Measurements from ENCODE around the gene DPY19L1.

Gene DPY19L1

DNA sequence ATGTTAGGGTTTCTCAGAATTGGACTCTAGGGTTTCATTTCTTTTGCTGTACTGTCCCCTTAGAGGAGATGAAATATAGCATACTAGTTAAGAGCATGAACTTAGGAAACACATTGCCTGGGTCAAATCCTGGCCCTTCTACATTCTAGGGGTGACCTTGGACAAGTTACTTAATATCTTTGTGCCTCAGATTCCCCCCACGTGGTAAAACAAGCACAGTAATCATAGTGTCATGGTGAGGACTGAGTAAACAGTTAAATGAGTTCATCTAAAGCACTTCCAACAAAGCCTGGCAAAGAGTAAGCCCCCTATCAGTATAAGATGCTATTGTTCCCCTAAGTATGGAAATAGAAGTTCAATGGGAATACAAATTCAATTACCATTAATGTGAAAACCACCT, 5.1 kb downstream of the DPY19L1 start:
- TF ChIP-seq, protein P1, sequence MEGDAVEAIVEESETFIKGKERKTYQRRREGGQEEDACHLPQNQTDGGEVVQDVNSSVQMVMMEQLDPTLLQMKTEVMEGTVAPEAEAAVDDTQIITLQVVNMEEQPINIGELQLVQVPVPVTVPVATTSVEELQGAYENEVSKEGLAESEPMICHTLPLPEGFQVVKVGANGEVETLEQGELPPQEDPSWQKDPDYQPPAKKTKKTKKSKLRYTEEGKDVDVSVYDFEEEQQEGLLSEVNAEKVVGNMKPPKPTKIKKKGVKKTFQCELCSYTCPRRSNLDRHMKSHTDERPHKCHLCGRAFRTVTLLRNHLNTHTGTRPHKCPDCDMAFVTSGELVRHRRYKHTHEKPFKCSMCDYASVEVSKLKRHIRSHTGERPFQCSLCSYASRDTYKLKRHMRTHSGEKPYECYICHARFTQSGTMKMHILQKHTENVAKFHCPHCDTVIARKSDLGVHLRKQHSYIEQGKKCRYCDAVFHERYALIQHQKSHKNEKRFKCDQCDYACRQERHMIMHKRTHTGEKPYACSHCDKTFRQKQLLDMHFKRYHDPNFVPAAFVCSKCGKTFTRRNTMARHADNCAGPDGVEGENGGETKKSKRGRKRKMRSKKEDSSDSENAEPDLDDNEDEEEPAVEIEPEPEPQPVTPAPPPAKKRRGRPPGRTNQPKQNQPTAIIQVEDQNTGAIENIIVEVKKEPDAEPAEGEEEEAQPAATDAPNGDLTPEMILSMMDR (IDR thresholded peaks at IDR 0.05; ENCODE audit: low read depth, low read length, missing control alignments): no peak
- in situ Hi-C loops (cut with HindIII; ENCODE audit: low sequenced_read_pairs): no loop called here
- H3K4me3 ChIP-seq (ENCODE audit: low read depth, low read length): no peak overlapping the region
- DNase-seq (ENCODE audit: low read depth): no peak

DNA sequence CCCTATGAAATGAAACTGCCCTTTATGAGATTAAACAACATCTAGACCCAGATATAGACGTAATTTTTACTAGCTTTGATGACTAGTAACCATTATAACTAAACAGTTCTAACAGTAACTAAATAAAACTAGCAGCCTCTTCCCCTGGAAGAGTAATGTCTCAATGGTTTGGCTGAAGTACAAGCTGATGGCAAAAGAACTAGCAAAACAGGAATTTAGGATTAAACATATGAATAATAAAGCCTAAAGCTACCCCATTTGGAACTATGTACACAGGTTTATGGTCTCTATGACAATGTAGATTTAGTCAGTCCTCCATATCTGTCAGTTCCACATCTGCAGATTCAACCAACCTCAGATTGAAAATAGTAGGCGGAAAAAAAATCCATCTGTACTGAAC, 6.4 kb downstream of the DPY19L1 start:
- no peak for DNase-seq (ENCODE audit: low read depth)
- TF ChIP-seq, protein P1 (IDR thresholded peaks at IDR 0.05; ENCODE audit: low read depth, low read length, missing control alignments): no peak
- no peak overlapping the region for H3K4me3 ChIP-seq (ENCODE audit: low read depth, low read length)
- in situ Hi-C loops (cut with HindIII; ENCODE audit: low sequenced_read_pairs): no loop called here

DNA sequence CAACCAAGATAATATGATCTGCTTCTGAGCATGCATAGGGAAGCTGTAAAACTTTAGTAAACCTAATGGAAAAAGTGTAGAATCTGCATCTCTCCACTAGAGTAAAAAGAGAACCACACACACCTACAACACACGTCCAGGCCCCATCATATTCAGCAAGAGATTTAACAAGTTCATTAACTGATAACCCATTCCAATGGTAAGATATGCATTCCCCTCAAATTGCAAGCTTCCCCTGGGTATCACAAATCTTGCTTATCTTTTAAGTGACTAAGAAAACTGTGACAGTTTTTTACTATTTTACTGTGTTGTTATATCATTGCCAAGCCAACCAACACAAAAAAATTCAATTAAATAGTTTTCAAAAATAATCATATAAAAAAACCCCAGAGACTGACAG, 8.0 kb downstream of the DPY19L1 start:
- TF ChIP-seq, protein P1 (IDR thresholded peaks at IDR 0.05; ENCODE audit: low read depth, low read length, missing control alignments): no peak
- H3K4me3 ChIP-seq (ENCODE audit: low read depth, low read length): no peak overlapping the region
- no peak for DNase-seq (ENCODE audit: low read depth)
- in situ Hi-C loops (cut with HindIII; ENCODE audit: low sequenced_read_pairs): no loop called here

DNA sequence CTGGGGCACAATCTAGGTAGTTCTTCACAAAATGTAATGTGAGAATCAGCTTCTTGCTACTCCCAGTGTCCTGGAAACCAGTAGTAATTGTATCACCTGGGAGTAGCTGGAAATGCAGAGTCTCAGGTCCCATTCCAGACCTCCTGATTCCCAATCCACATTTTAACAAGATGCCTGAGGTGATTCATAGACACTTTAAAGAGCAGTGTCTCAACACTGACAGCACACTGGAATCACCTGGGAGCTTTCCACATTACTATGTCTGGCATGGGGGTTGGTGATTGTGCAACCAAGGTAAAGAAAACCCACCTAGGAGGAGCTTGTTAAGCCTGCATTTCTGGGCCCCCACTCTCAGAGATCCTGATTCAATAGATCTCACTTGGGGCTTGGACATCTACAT, 11.1 kb downstream of the DPY19L1 start:
- TF ChIP-seq, protein P1 (IDR thresholded peaks at IDR 0.05; ENCODE audit: low read depth, low read length, missing control alignments): no peak
- in situ Hi-C loops (cut with HindIII; ENCODE audit: low sequenced_read_pairs): no loop called here
- DNase-seq (ENCODE audit: low read depth): no peak
- H3K4me3 ChIP-seq (ENCODE audit: low read depth, low read length): no peak overlapping the region

DNA sequence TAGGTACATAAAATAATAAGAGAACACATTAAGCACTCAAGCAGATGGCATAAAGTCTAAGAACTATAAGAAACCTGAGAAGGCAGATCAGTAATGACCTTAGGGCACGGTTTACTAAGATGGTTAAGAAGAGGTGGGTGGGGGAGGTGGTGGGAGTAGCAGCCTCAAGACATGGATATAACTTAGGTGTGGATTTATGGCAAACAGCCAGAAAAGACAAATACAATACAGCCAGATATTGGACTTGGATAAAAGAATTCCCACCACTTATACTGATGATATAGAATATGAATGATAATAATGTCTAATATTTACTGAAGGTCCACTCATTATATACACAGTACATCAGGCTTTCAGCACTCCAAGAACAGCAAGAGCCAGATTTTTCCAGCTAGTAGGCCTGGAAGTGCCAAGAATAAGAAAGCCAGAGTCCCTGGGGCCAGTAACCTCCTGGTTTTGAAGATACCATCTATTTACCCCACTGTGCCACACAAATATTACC, 11.9 kb downstream of the DPY19L1 start:
- DNase-seq (ENCODE audit: low read depth): no peak
- in situ Hi-C loops (cut with HindIII; ENCODE audit: low sequenced_read_pairs): no loop called here
- TF ChIP-seq, protein P1 (IDR thresholded peaks at IDR 0.05; ENCODE audit: low read depth, low read length, missing control alignments): no peak
- H3K4me3 ChIP-seq (ENCODE audit: low read depth, low read length): no peak overlapping the region

DNA sequence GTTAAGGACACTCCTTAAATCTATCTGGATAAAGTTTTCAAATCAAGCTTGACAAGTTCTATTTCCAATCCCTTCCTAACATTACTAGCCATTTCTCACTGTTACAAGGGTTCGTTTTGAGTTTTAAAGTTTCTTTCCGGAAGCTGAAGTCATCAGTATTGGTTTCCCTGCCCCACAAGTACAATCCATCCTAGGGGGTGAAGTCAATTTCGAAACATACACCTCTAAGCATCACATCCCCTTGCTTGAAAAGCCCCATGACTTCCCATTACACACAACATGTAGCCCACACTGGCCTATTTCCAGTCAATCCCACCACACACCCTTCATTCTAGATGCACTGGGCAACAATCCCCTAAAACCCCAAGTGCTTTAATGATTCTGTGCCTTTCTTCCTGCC, 13.0 kb downstream of the DPY19L1 start:
- no peak for DNase-seq (ENCODE audit: low read depth)
- H3K4me3 ChIP-seq (ENCODE audit: low read depth, low read length): no peak overlapping the region
- TF ChIP-seq, protein P1 (IDR thresholded peaks at IDR 0.05; ENCODE audit: low read depth, low read length, missing control alignments): no peak
- in situ Hi-C loops (cut with HindIII; ENCODE audit: low sequenced_read_pairs): no loop called here

DNA sequence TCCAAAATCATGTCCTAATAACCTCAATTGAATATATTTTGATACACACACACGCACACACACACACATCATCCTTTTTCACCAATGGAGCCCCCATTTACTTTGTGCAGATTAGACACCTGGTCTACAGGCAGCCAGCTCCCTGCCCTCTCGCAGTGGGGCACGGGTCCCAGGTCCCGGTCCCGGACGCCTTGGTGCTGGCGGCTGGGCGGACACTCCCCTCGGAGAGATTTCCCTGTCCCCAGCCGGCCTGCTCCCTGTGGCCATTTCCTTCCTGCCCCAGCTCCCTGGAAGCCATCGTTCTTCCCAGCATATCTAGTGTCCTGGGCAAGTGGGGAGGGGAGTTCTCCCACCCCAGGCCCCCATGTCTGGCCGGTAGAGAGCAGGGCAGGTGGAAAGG, 14.6 kb downstream of the DPY19L1 start:
- DNase-seq (ENCODE audit: low read depth): no peak
- H3K4me3 ChIP-seq (ENCODE audit: low read depth, low read length): no peak overlapping the region
- in situ Hi-C loops (cut with HindIII; ENCODE audit: low sequenced_read_pairs): no loop called here
- TF ChIP-seq, protein P1 (IDR thresholded peaks at IDR 0.05; ENCODE audit: low read depth, low read length, missing control alignments): no peak
